CMK (cell line): ENCODE results near the gene PRKAR1B.
"Not testable (repeated sequence)": the region's sequence is repeated elsewhere in the genome, so short reads cannot be mapped to it uniquely, and the experiment has no call there.

ENCODE experiments used
- DNase-seq: peaks from one replicate; pipeline ENCODE4 v3.0.0-alpha.2; 2010; ENCODE audit warnings: low read depth

The PRKAR1B gene

DNA sequence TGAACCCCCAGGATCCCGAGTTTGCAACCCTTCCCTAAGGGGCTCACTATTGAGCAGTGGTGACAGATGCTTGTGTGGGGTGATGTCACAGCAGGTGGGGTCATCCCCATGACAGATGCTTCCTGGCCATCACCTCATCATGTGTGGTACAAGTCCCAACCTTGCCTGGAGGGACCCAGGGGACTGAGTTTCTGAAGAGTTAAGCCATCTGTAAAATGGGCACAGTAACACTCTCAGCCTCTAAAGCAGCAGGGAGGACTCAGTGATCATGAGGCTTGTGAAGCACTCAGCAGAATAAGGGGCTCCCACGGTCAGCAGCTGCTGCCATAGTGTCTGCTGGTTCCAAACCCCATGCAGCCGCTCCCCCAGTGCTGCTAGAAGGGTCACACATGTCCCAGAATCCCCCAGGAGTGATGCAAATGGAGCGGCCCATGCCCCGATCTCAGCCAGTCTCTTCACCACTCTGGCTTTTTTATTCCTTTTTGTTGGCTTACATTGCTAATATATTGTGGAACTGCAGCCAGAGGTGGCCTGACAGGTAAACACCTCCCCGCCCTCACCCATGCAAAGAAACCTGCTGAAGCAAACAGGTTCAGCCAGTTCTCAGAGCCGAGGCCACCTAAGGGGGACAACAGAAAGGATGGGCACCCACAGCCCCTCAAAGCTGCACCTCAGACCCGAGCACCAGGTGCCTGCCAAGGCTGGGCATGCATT, 105.4 kb downstream of the PRKAR1B start:
- DNase-seq = no peak

GRCh38 chr7:620885-621284, 106.2 kb downstream of the PRKAR1B start:
- DNase-seq = no peak

DNA sequence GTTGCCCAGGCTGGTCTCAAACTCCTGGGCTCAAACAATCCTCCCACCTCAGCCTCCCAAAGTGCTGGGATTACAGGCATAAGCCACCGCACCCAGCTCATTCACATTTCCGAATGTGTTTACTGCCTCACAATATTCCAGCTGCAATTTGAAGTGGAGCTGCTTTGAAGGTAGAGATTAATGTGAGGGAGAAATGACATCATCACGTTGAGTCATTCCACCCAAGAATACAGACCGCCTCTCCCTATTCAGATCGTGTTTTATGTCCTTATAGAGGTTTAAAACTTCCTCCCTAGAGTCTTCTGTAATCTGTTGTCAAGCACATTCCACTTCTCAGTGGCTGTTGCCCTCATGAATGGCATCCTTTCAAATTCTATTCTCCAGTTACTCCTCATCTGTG, 107.0 kb downstream of the PRKAR1B start:
- no peak for DNase-seq

- DNase-seq = no peak
Measured at GRCh38 chr7:619368-619840, 107.7 kb downstream of the PRKAR1B start.

DNA sequence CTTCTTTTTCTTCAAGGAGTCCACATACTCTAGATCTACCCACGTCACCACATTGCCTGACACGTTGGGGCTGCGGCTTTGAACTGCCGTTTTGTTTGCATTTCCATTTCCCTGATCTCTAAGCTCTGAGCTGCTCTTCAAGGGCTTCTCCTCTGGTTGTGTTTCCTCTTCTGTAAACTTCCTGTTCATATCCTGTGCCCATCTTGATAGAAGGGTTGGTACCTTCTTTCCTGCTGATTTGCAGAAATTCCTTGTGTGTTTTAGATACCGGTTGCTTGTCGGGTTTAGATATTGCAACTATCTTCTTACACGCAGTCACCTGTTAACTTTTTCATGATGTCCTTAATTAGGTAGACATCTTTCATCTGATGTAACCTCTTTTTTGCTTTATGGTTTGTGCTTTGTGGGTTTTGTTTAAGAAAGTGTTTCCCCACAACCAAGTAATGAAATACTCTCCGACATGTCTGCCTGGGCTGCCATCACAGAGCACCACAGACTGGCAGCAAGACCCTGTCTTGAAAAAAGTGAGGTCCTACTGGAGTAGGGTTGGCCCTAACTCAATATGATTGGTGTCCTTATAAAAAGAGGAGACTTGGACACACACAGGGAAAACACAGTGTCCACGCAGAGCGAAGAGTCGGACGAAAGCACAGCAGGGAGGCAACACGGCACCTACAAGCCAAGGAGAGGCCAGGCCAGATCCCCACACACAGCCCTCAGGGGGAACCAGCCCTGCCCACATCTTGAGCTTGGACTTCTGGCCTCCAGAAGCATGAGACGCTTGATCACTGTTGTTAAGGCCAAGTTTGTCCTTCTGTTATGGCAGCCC, 108.3 kb downstream of the PRKAR1B start:
- DNase-seq = no peak

GRCh38 chr7:617614-618538, 109.2 kb downstream of the PRKAR1B start:
- no peak for DNase-seq

- no peak for DNase-seq
Measured at GRCh38 chr7:613442-614140, 113.5 kb downstream of the PRKAR1B start.

- not testable (repeated sequence) for DNase-seq
Measured at GRCh38 chr7:611837-612236, 115.2 kb downstream of the PRKAR1B start.

DNA sequence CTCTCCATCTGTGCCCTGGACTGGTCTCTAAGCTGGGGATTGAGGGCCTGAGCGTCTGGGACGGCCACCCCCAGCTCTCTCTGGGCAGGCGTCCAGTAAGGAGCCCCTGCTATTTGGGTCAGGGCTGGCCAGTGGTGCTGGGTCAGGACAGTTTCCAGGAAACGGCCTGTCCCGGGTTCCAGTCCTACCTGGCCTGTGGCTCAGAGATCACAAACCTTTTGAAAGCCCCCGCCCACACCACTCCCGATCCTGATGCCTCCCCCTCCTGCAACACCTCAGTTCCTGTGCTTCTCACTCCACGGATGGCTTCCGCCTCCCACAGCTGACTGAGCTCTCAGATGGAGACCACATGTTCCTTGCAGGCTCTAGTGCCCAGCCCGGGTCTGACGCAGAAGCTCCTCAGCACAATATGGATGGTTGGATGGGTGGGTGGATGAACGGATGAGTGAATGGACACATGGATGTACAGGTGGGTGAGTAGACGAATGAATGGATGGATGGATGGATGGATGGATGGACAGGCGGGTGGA, 115.7 kb downstream of the PRKAR1B start:
- DNase-seq = no peak

DNA sequence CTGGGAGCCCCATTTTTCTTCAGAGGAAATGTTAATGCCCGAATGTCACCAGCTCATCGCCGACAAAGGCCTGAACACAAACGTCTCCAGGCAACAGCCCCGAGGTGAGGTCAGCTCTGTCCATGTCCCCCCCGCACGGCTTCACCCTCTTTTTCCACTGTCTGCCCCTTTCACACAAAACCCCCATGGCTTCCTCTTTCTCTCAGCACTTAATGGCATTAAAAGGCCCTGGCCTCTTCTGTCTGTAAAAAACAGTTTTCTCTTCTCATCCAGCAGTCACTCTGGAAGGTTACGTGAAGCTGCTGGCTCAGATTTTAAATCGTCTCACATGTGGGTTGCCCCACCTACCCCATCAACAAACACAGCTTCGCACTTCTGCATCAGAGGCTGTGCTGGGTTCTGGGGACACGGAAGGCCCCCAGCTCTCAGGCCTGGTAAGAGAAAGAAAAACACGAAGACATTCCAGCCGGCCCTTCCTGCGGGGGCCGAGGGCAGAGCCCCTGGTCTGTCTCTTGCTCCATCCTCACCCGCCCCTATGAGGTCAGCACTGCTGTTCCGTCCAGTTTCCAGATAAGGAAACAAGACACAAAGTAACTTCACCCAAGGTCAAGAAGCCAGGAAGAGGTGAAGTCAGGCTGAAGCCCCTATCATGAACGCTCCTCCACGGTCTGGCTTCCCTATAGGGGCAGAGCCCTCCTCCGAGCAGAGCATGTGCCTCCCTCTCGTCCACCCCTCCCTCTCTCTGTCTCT, 116.4 kb downstream of the PRKAR1B start:
- DNase-seq = peak; percentile 81

- no peak for DNase-seq
Measured at GRCh38 chr7:610141-610530, 116.9 kb downstream of the PRKAR1B start.

DNA sequence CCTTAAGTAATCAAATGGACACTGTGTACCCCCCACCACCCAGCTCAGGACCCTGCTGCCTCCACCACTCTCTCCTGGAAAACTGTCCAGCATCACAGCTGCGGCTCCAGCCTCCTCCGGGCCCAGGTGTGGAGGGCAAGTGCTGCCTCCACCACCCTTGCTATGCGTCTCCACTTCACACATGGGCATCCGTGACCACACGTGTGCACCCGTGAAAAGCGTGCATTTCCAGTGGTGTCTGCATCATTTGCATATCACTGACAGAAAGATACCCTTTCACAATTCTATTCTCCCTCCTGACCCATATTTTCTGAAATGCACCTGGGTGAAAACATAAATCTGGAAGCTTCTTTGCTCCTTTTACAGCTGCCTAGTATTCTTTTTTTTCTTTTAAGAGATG, 117.7 kb downstream of the PRKAR1B start:
- no peak for DNase-seq

DNA sequence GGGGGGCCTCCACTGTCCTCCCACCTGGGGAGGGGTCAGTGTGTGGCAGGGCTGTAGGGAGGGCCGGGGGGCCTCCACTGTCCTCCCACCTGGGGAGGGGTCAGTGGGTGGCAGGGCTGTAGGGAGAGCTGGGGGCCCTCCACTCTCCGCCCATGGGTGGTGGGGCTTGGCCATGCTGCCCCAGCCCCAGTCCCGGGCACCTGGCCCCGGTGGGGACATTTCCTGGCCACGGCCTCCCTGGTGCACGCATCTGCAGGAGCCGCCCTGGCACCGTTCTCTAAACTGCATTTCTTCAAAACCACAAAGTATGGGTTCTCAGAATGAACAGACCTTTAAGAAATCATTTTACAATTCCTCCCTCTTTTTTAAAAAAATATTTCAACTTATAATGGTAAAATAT, 118.1 kb downstream of the PRKAR1B start:
- DNase-seq = no peak

DNA sequence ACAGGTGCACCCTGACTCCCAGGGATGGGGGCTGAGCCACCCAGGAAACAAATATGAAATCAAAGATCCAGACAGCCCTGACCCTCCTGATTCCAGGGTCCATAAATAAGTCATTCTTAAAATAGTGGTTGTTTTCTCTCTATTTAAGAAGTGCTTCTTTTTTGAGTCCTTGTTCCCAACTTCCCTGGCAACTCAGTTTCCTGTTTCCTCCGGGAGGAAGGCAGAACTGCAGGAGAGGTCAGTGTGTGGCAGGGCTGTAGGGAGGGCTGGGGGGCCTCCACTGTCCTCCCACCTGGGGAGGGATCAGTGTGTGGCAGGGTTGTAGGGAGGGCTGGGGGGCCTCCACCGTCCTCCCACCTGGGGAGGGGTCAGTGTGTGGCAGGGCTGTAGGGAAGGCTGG, 118.7 kb downstream of the PRKAR1B start:
- DNase-seq = no peak

GRCh38 chr7:607938-608337, 119.1 kb downstream of the PRKAR1B start:
- no peak for DNase-seq

GRCh38 chr7:605661-606450, 121.2 kb downstream of the PRKAR1B start:
- no peak for DNase-seq

DNA sequence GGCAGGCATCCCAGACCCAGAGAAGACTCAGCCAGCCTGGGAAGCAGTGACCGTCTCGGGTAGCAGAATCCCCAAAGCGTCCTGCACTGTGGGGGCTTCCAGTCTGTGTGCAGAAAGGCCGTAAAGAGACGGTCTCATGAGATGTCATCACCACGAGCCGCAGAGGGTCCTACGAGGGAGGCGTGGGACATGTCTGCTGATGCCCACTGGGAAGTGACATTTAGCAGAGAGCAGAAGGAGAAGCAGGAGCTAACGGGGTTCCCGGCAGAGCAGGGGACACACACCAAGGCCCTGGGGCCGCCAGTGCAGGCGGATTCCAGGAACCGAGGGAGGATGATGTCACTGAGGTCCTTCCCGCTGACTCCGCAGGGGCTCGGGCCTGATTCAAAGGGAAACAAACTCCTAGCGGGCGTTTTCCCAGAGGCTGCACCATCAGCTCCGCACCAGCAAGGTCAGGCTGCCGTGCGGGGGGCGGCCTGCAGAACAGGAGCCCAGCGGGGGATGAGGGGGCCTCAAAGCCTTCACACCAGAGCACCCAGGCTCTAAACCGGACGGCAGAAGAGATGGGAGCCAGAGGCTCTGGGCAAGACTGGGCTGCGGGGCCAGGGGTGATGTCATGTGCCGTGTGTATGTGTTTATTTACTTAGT, 122.1 kb downstream of the PRKAR1B start:
- DNase-seq = no peak

DNA sequence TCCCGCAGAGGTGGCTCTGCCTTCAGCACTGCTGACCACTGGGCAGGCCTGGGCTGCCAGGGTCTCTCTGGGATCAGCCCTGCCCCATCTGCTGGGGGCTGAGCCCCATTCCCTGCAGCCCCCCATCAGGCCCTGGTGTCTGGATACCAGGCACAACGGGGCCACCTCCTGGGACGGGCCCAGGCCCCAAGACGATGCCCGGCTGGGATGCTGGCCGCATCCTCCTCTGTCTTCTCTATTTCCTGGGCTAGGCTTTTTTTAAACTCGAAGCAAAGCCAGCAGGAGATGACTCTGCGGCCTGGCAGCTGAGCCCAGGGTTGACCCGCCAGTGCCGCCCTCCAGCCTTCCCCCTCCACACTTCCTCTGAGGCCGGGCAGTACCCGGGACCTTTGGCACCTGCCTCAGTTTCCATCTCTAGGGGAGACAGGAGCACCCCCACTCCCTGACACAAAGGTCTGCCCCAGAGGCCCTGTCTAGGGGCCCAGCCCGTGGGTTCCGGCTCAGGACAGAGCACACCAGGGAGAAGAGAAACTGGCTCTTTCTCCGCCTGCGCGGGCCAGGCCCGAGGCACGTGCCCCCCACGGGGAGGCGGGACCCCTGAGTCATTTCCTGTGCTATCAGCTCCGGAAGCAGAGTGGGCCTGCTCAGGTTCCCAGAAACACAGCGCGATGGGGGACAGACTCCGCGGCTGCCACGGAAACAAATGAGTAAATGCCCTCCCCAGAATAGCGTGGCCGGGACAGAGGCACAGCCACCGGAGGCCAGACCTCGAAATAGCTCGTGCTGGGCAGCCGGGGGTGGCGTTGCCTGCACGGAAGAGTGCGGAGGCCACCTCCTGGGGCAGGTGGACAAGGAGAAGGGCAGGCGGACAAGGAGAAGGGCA, 122.8 kb downstream of the PRKAR1B start:
- peak; percentile 74 for DNase-seq
